ENCODE measurements around the gene SAG.

DNA sequence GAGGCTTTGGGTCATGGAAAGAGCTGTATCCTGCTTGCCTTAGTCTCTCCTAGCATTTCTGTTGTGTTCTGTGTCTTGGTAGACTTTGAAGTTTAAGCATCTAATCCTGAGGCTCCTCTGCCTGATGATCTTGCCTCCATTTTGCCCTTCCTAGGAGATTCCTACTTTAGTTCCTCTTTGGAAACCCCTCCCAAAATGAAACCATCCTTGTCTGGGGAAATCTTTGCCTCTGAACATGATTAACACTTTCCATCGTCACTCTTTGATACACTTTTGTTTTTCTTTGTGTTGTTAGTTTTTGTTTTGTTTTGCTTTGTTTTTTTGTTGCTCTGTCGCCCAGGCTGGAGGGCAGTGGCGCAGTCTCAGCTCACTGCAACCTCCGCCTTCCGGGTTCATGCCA is 47.0 kb upstream of the SAG start:
- TF ChIP-seq POLR2AphosphoS5 (IDR thresholded peaks at IDR 0.05) (no peak), CTCF (IDR thresholded peaks at IDR 0.05) (no peak), POLR2A (IDR thresholded peaks at IDR 0.05) (no peak)

Data from upper lobe of left lung (tissue), 4 donors.